SK-N-SH treated with all-trans-retinoic acid at 6 μM for 48 hours (cell line): ENCODE measurements around the gene TBXT.

ENCODE experiments used
- ATAC-seq: fragments of 200-7000 bp; cut with Tn5 transposase; 3 replicates; pipeline ENCODE4 v1.9.1; 2020; ENCODE audit warnings: mild to moderate bottlenecking, moderate library complexity
- ARNTL ChIP-seq: fragments of 450-650 bp; formaldehyde crosslinking; IDR thresholded peaks from 2 replicates; pipeline ENCODE4 v1.5.0; 2020; ENCODE audit warnings: low read depth, mild to moderate bottlenecking, moderate library complexity, borderline replicate concordance
- BACH2 ChIP-seq: fragments of 250-450 bp; sonication (Bioruptor Pico); IDR thresholded peaks from 2 replicates; pipeline ENCODE4 v1.9.0; 2021; ENCODE audit warnings: mild to moderate bottlenecking, borderline replicate concordance
- CREB5 ChIP-seq: fragments of 250-450 bp; sonication (Bioruptor Pico); IDR thresholded peaks from 2 replicates; pipeline ENCODE4 v1.5.1; 2020; ENCODE audit warnings: low read depth, mild to moderate bottlenecking, moderate library complexity
- CSDC2 ChIP-seq: fragments of 250-450 bp; sonication (Bioruptor Pico); IDR thresholded peaks from 2 replicates; pipeline ENCODE4 v1.5.0; 2020; ENCODE audit warnings: mild to moderate bottlenecking, moderate library complexity
- ESRRG ChIP-seq: fragments of 250-450 bp; sonication (Bioruptor Pico); IDR thresholded peaks from 2 replicates; pipeline ENCODE4 v1.6.1; 2021; ENCODE audit warnings: mild to moderate bottlenecking
- ISL1 ChIP-seq: fragments of 250-450 bp; sonication (Bioruptor Pico); IDR thresholded peaks from 2 replicates; pipeline ENCODE4 v2.1.2; 2022; ENCODE audit warnings: mild to moderate bottlenecking, moderate library complexity
- OSR1 ChIP-seq: fragments of 250-450 bp; sonication (Bioruptor Pico); IDR thresholded peaks from 2 replicates; pipeline ENCODE4 v1.8.0; 2022; ENCODE audit warnings: moderate library complexity, mild to moderate bottlenecking, inconsistent platforms
- PPARA ChIP-seq: fragments of 250-450 bp; sonication (Bioruptor Pico); IDR thresholded peaks from 2 replicates; pipeline ENCODE4 v1.5.0; 2020; ENCODE audit warnings: mild to moderate bottlenecking, borderline replicate concordance
- RARB ChIP-seq: fragments of 250-450 bp; sonication (Bioruptor Pico); IDR thresholded peaks from 2 replicates; pipeline ENCODE4 v1.8.0; 2021; ENCODE audit warnings: mild to moderate bottlenecking, moderate library complexity
- SNAI2 ChIP-seq: fragments of 250-450 bp; sonication (Bioruptor Pico); IDR thresholded peaks from 2 replicates; pipeline ENCODE4 v1.5.0; 2020; ENCODE audit warnings: mild to moderate bottlenecking, moderate library complexity
- TCF4 ChIP-seq: fragments of 250-450 bp; sonication (Bioruptor Pico); IDR thresholded peaks from 2 replicates; pipeline ENCODE4 v1.8.0; 2021; ENCODE audit warnings: mild to moderate bottlenecking, moderate library complexity, borderline replicate concordance
- TOX ChIP-seq: fragments of 250-450 bp; sonication (Bioruptor Pico); IDR thresholded peaks from 2 replicates; pipeline ENCODE4 v1.8.0; 2021; ENCODE audit warnings: mild to moderate bottlenecking, moderate library complexity, borderline replicate concordance
- ZC3H10 ChIP-seq: fragments of 250-450 bp; sonication (Bioruptor Pico); IDR thresholded peaks from 2 replicates; pipeline ENCODE4 v1.5.1; 2021; ENCODE audit warnings: mild to moderate bottlenecking, moderate library complexity
- ZFP30 ChIP-seq: fragments of 450-650 bp; formaldehyde crosslinking; IDR thresholded peaks from 2 replicates; pipeline ENCODE4 v1.5.0; 2022; ENCODE audit warnings: mild to moderate bottlenecking, moderate library complexity
- ZNF565 ChIP-seq: fragments of 450-650 bp; formaldehyde crosslinking; conservative IDR thresholded peaks from 2 replicates; pipeline ENCODE4 v1.5.0; 2020; ENCODE audit warnings: low read depth, mild to moderate bottlenecking, moderate library complexity
- ZNF70 ChIP-seq: fragments of 450-650 bp; formaldehyde crosslinking; IDR thresholded peaks from 2 replicates; pipeline ENCODE4 v1.5.0; 2020; ENCODE audit warnings: mild to moderate bottlenecking, moderate library complexity
- ZNF8 ChIP-seq: fragments of 450-650 bp; formaldehyde crosslinking; IDR thresholded peaks from 2 replicates; pipeline ENCODE4 v1.5.0; 2020; ENCODE audit warnings: mild to moderate bottlenecking, moderate library complexity
- TF ChIP-seq, protein P1 (sequence below): fragments of 250-450 bp; sonication (Bioruptor Pico); IDR thresholded peaks from 2 replicates; pipeline ENCODE4 v1.8.0; 2021; ENCODE audit warnings: low read depth, mild to moderate bottlenecking, moderate library complexity, borderline replicate concordance
- TF ChIP-seq, protein P2 (sequence below): fragments of 250-450 bp; sonication (Bioruptor Pico); IDR thresholded peaks from 2 replicates; pipeline ENCODE4 v1.5.0; 2020; ENCODE audit warnings: mild to moderate bottlenecking, moderate library complexity
- TF ChIP-seq, protein P3 (sequence below): fragments of 250-450 bp; sonication (Bioruptor Pico); IDR thresholded peaks from 2 replicates; pipeline ENCODE4 v1.8.0; 2020; ENCODE audit warnings: mild to moderate bottlenecking, moderate library complexity, borderline replicate concordance

The TBXT gene

GRCh38 chr6:166121726-166122125, 45.9 kb downstream of the TBXT start:
- ATAC-seq: no peak
- no peak for TF ChIP-seq OSR1 (CRISPR knock-in tag)

GRCh38 chr6:166119116-166119911, 48.3 kb downstream of the TBXT start:
- ATAC-seq: no peak
- no peak for TF ChIP-seq ZNF565 (CRISPR knock-in tag)
- TF ChIP-seq, protein P1, sequence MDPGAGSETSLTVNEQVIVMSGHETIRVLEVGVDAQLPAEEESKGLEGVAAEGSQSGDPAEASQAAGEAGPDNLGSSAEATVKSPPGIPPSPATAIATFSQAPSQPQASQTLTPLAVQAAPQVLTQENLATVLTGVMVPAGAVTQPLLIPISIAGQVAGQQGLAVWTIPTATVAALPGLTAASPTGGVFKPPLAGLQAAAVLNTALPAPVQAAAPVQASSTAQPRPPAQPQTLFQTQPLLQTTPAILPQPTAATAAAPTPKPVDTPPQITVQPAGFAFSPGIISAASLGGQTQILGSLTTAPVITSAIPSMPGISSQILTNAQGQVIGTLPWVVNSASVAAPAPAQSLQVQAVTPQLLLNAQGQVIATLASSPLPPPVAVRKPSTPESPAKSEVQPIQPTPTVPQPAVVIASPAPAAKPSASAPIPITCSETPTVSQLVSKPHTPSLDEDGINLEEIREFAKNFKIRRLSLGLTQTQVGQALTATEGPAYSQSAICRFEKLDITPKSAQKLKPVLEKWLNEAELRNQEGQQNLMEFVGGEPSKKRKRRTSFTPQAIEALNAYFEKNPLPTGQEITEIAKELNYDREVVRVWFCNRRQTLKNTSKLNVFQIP (CRISPR knock-in tag): no peak
- TF ChIP-seq ISL1 (CRISPR knock-in tag): no peak
- TF ChIP-seq, protein P2, sequence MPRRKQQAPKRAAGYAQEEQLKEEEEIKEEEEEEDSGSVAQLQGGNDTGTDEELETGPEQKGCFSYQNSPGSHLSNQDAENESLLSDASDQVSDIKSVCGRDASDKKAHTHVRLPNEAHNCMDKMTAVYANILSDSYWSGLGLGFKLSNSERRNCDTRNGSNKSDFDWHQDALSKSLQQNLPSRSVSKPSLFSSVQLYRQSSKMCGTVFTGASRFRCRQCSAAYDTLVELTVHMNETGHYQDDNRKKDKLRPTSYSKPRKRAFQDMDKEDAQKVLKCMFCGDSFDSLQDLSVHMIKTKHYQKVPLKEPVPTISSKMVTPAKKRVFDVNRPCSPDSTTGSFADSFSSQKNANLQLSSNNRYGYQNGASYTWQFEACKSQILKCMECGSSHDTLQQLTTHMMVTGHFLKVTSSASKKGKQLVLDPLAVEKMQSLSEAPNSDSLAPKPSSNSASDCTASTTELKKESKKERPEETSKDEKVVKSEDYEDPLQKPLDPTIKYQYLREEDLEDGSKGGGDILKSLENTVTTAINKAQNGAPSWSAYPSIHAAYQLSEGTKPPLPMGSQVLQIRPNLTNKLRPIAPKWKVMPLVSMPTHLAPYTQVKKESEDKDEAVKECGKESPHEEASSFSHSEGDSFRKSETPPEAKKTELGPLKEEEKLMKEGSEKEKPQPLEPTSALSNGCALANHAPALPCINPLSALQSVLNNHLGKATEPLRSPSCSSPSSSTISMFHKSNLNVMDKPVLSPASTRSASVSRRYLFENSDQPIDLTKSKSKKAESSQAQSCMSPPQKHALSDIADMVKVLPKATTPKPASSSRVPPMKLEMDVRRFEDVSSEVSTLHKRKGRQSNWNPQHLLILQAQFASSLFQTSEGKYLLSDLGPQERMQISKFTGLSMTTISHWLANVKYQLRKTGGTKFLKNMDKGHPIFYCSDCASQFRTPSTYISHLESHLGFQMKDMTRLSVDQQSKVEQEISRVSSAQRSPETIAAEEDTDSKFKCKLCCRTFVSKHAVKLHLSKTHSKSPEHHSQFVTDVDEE (CRISPR knock-in tag): no peak
- TF ChIP-seq, protein P3, sequence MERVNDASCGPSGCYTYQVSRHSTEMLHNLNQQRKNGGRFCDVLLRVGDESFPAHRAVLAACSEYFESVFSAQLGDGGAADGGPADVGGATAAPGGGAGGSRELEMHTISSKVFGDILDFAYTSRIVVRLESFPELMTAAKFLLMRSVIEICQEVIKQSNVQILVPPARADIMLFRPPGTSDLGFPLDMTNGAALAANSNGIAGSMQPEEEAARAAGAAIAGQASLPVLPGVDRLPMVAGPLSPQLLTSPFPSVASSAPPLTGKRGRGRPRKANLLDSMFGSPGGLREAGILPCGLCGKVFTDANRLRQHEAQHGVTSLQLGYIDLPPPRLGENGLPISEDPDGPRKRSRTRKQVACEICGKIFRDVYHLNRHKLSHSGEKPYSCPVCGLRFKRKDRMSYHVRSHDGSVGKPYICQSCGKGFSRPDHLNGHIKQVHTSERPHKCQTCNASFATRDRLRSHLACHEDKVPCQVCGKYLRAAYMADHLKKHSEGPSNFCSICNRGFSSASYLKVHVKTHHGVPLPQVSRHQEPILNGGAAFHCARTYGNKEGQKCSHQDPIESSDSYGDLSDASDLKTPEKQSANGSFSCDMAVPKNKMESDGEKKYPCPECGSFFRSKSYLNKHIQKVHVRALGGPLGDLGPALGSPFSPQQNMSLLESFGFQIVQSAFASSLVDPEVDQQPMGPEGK (CRISPR knock-in tag): no peak
- no peak for TF ChIP-seq CSDC2 (CRISPR knock-in tag)
- no peak for TF ChIP-seq ESRRG (CRISPR knock-in tag)
- TF ChIP-seq OSR1 (CRISPR knock-in tag): no peak
- no peak for TF ChIP-seq ZC3H10 (CRISPR knock-in tag)
- no peak for TF ChIP-seq RARB (CRISPR knock-in tag)

GRCh38 chr6:166115609-166116008, 52.0 kb downstream of the TBXT start:
- no peak for ATAC-seq
- TF ChIP-seq, protein P2 (CRISPR knock-in tag): no peak
- TF ChIP-seq TOX (CRISPR knock-in tag) (no peak), ZC3H10 (CRISPR knock-in tag) (no peak), CREB5 (CRISPR knock-in tag) (no peak), OSR1 (CRISPR knock-in tag) (no peak), ZNF70 (CRISPR knock-in tag) (no peak), SNAI2 (CRISPR knock-in tag) (no peak), ZNF8 (CRISPR knock-in tag) (no peak), ESRRG (CRISPR knock-in tag) (no peak), ZFP30 (CRISPR knock-in tag) (no peak), BACH2 (CRISPR knock-in tag) (no peak), ARNTL (CRISPR knock-in tag) (no peak), PPARA (CRISPR knock-in tag) (no peak), ZNF565 (CRISPR knock-in tag) (no peak), TCF4 (CRISPR knock-in tag) (no peak)
- TF ChIP-seq, protein P1 (CRISPR knock-in tag): no peak
